Endothelial cell of umbilical vein (primary cell): Measurements from ENCODE around the gene C7orf33. TPM values are rescaled to one million over a fixed set of nuclear protein-coding genes. Genes with fewer than 3 reads are reported as not detected.
"Not testable (repeated sequence)": the region's sequence is repeated elsewhere in the genome, so short reads cannot be mapped to it uniquely, and the experiment has no call there.

Experiments used
- BruUV-seq: library from RNA; stranded (reverse); fragments of 400-500 nt; replicated peaks from 2 replicates; lab custom pipeline; 2021; lab: Mats Ljungman, UMichigan
- CTCF ChIA-PET: fragments of 300-600, 350-600 bp; sonication (Branson Sonifier 250); formaldehyde crosslinking; loops from one replicate; lab custom pipeline; 2021; ENCODE audit warnings: antibody characterized with exemption, inconsistent platforms; lab: Charles Lee
- POLR2A ChIA-PET: fragments of 300-600, 350-600 bp; sonication (Branson Sonifier 250); formaldehyde crosslinking; loops from one replicate; lab custom pipeline; 2021; ENCODE audit warnings: antibody characterized with exemption, inconsistent platforms; lab: Charles Lee
- DNase-seq: peaks from one replicate; pipeline ENCODE4 v3.0.0-alpha.2; 2011; ENCODE audit warnings: low read depth, low spot score
- FAIRE-seq: peaks from 2 replicates; lab custom pipeline; 2011; peaks lifted over from hg19 to GRCh38; lab: Jason Lieb, UNC
- H2AFZ ChIP-seq: 2 replicates; pipeline ENCODE4 v1.6.0; 2012; ENCODE audit warnings: low read depth, low read length, control low read depth, inconsistent platforms
- H3K27ac ChIP-seq: 2 replicates; pipeline ENCODE4 v1.5.1; 2011; ENCODE audit warnings: low read depth, mild to moderate bottlenecking, control low read depth, low read length, moderate library complexity; ENCODE audit not compliant: insufficient read depth
- H3K27me3 ChIP-seq, 2 experiments: 2 replicates each; pipeline versions ENCODE4 v1.6.0 to v1.6.1; 2011; ENCODE audit warnings: low read length in 2 of 2, mixed read lengths in 1 of 2; ENCODE audit not compliant: control insufficient read depth in 2 of 2, insufficient read depth in 2 of 2
- H3K36me3 ChIP-seq, 2 experiments: 2 replicates in 1 of 2; 3 replicates in 1 of 2; pipeline ENCODE4 v1.5.1; 2011; ENCODE audit warnings: low read length in 2 of 2, mild to moderate bottlenecking in 1 of 2, moderate library complexity in 1 of 2; ENCODE audit not compliant: control insufficient read depth in 2 of 2, insufficient read depth in 2 of 2; ENCODE audit errors: extremely low read depth in 1 of 2
- H3K4me1 ChIP-seq: 3 replicates; pipeline ENCODE4 v1.5.1; 2011; ENCODE audit warnings: mild to moderate bottlenecking, low read length; ENCODE audit not compliant: control insufficient read depth, insufficient read depth; ENCODE audit errors: extremely low read depth
- H3K4me2 ChIP-seq: 2 replicates; pipeline ENCODE4 v1.6.1; 2011; ENCODE audit warnings: low read length, control low read depth, mixed read lengths; ENCODE audit not compliant: insufficient read depth
- H3K4me3 ChIP-seq, 3 experiments: fragments of 200-600 bp in 1 of 3; sonication (generic), shearing (Covaris generic) in 1 of 3; replicated peaks in 1 of 3; 2 replicates each; pipeline ENCODE4 v1.5.1; 2011 to 2016; ENCODE audit warnings: control low read depth in 3 of 3, low read length in 3 of 3, mild to moderate bottlenecking in 2 of 3, inconsistent platforms in 1 of 3, low read depth in 1 of 3, moderate library complexity in 1 of 3; ENCODE audit not compliant: insufficient read depth in 1 of 3
- H3K79me2 ChIP-seq: 2 replicates; pipeline ENCODE4 v1.6.0; 2012; ENCODE audit warnings: low read length, inconsistent platforms; ENCODE audit not compliant: control insufficient read depth, insufficient read depth
- H3K9ac ChIP-seq: replicated peaks from 2 replicates; pipeline ENCODE3; 2011; ENCODE audit warnings: low read length, control low read depth; ENCODE audit not compliant: insufficient read depth; ENCODE audit errors: extremely low read depth
- H3K9me1 ChIP-seq: replicated peaks from 3 replicates; pipeline ENCODE4 v1.6.0; 2011; ENCODE audit warnings: mild to moderate bottlenecking, low read length; ENCODE audit not compliant: control insufficient read depth, insufficient read depth; ENCODE audit errors: extremely low read depth
- H3K9me3 ChIP-seq: replicated peaks from 2 replicates; pipeline ENCODE4 v1.5.1; 2012; ENCODE audit warnings: low read length, inconsistent platforms; ENCODE audit not compliant: control insufficient read depth, insufficient read depth
- H4K20me1 ChIP-seq: replicated peaks from 2 replicates; pipeline ENCODE3; 2011; ENCODE audit warnings: mild to moderate bottlenecking, low read length; ENCODE audit not compliant: control insufficient read depth, insufficient read depth; ENCODE audit errors: extremely low read depth
- EZH2 ChIP-seq: IDR thresholded peaks from 2 replicates; pipeline ENCODE4 v1.6.1; 2012; ENCODE audit warnings: borderline replicate concordance, low read depth, mild to moderate bottlenecking, moderate library complexity, low read length, inconsistent platforms; ENCODE audit not compliant: severe bottlenecking
- FOS ChIP-seq: IDR thresholded peaks from 2 replicates; pipeline ENCODE4 v1.6.1; 2011; ENCODE audit warnings: mild to moderate bottlenecking, low read length, moderate library complexity, borderline replicate concordance; ENCODE audit not compliant: insufficient read depth
- GATA2 ChIP-seq: IDR thresholded peaks from 2 replicates; pipeline ENCODE4 v1.7.0; 2011; ENCODE audit warnings: low read depth, mild to moderate bottlenecking, moderate library complexity, mixed read lengths, low read length; ENCODE audit not compliant: insufficient read length, insufficient read depth
- JUN ChIP-seq: IDR thresholded peaks from 2 replicates; pipeline ENCODE4 v1.6.1; 2011; ENCODE audit warnings: borderline replicate concordance, low read depth; ENCODE audit not compliant: insufficient read length, insufficient read depth
- MYC ChIP-seq: IDR thresholded peaks from one replicate; pipeline ENCODE4 v1.6.1; 2011; ENCODE audit warnings: mild to moderate bottlenecking, low read depth, low read length
- POLR2A ChIP-seq: IDR thresholded peaks from 2 replicates; pipeline ENCODE4 v1.6.1; 2012; ENCODE audit warnings: low read depth, mild to moderate bottlenecking, control low read depth, low read length
- POLR2AphosphoS5 ChIP-seq: IDR thresholded peaks from 2 replicates; pipeline ENCODE4 v1.6.1; 2012; ENCODE audit warnings: low read depth, mild to moderate bottlenecking, control low read depth, low read length, moderate library complexity; ENCODE audit not compliant: insufficient read depth
- dilution Hi-C: fragments of 300-500 bp; cut with MboI; formaldehyde crosslinking; loops from one replicate; pipeline ENCODE4 v1.15.0; 2019; ENCODE audit warnings: low sequenced_read_pairs; ENCODE audit not compliant: extremely low pct_ligation_motif_present
- intact Hi-C: fragments of 100-400 bp; cut with micrococcal nuclease; formaldehyde crosslinking; loops from one replicate; pipeline ENCODE4 v1.10.0; 2022
- polyA plus RNA-seq, 4 experiments: library from polyadenylated mRNA; depleted of rRNA in 3 of 4; stranded (reverse) in 3 of 4; unstranded in 1 of 4; fragments of >200 nt; gene quantifications; 2 replicates each; pipeline versions ENCODE4 v1.2.1 to v1.2.3, GENCODE V29; 2011 to 2012; ENCODE audit warnings: missing spikeins in 1 of 4
- total RNA-seq: library from RNA; stranded (reverse); gene quantifications from 2 replicates; pipeline ENCODE4 v1.2.3, GENCODE V29; 2021
- TF ChIP-seq, protein P1 (sequence below), 2 donors: IDR thresholded peaks; 1 replicate in 1 of 2; 2 replicates in 1 of 2; pipeline ENCODE4 v1.5.1; 2011; ENCODE audit warnings: low read length in 2 of 2, mild to moderate bottlenecking in 2 of 2, moderate library complexity in 2 of 2, control low read depth in 1 of 2, inconsistent platforms in 1 of 2, low read depth in 1 of 2; ENCODE audit not compliant: insufficient read depth in 1 of 2; ENCODE audit errors: extremely low read depth in 1 of 2
- TF ChIP-seq, protein P2 (sequence below): IDR thresholded peaks from 2 replicates; pipeline ENCODE4 v1.6.1; 2011; ENCODE audit not compliant: insufficient read depth, insufficient read length

Gene C7orf33
- total and polyA plus RNA-seq, 2 donors (not counting 3 experiments of a cell fraction or from before 2014, with no cell fraction given) = not detected

DNA sequence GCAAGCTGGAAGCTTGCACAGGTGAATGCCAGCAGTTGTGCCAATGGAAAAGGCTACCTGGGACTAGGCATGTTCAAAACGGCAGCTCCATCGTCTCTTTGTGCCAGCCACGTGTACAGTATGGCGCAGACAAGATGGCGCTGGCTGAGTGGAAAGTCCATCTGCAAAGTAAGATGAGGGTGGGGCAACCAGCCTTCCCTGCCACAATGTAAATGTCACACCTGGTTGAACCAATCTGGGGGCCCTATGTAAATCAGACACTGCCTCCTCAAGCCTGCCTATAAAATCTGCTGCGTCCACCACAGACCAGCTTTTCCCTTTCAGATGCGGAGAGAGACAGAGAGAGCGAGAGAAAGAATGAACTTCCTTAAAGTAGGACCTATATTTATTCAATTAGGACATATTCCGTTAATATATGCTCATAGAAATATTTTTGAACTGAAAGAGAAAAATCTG is 18.5 kb upstream of the C7orf33 start:
- no peak overlapping the region for H3K4me3 ChIP-seq
- no peak for TF ChIP-seq JUN
- no peak for TF ChIP-seq POLR2AphosphoS5
- no peak for TF ChIP-seq EZH2
- TF ChIP-seq, protein P1, sequence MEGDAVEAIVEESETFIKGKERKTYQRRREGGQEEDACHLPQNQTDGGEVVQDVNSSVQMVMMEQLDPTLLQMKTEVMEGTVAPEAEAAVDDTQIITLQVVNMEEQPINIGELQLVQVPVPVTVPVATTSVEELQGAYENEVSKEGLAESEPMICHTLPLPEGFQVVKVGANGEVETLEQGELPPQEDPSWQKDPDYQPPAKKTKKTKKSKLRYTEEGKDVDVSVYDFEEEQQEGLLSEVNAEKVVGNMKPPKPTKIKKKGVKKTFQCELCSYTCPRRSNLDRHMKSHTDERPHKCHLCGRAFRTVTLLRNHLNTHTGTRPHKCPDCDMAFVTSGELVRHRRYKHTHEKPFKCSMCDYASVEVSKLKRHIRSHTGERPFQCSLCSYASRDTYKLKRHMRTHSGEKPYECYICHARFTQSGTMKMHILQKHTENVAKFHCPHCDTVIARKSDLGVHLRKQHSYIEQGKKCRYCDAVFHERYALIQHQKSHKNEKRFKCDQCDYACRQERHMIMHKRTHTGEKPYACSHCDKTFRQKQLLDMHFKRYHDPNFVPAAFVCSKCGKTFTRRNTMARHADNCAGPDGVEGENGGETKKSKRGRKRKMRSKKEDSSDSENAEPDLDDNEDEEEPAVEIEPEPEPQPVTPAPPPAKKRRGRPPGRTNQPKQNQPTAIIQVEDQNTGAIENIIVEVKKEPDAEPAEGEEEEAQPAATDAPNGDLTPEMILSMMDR (IDR thresholded peaks at IDR 0.05; ENCODE audit: extremely low read depth in 1 of 2, insufficient read depth in 1 of 2, low read depth in 1 of 2, low read length in 2 of 2) = no peak
- TF ChIP-seq, protein P2, sequence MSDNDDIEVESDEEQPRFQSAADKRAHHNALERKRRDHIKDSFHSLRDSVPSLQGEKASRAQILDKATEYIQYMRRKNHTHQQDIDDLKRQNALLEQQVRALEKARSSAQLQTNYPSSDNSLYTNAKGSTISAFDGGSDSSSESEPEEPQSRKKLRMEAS = no peak
- no peak for TF ChIP-seq MYC
- TF ChIP-seq GATA2 = no peak
- no peak for TF ChIP-seq FOS
- no peak for TF ChIP-seq POLR2A
- H3K9ac ChIP-seq = no peak overlapping the region
- no peaks in the 10 kb centered on the region for H3K9me3 ChIP-seq
- H3K27ac ChIP-seq = no peak overlapping the region
- H3K36me3 ChIP-seq = no peaks in the 10 kb centered on the region
- H2AFZ ChIP-seq = no peak overlapping the region
- H3K79me2 ChIP-seq = no peaks in the 10 kb centered on the region
- intact Hi-C loops (loop anchor here (10.0 kb wide), 3 partner anchors 203 to 523 kb away; partner anchors contain the start of genes EZH2 and ZNF786), dilution Hi-C loops (no loop called here)
- DNase-seq = no peak
- H3K9me1 ChIP-seq = no peaks in the 10 kb centered on the region
- ChIA-PET CTCF (no interaction called here), POLR2A (no interaction called here)
- BruUV-seq = no TSS peak
- no peaks in the 10 kb centered on the region for H3K27me3 ChIP-seq
- no peak overlapping the region for H3K4me2 ChIP-seq
- FAIRE-seq = no peak
- no peaks in the 10 kb centered on the region for H3K4me1 ChIP-seq
- no peaks in the 10 kb centered on the region for H4K20me1 ChIP-seq

DNA sequence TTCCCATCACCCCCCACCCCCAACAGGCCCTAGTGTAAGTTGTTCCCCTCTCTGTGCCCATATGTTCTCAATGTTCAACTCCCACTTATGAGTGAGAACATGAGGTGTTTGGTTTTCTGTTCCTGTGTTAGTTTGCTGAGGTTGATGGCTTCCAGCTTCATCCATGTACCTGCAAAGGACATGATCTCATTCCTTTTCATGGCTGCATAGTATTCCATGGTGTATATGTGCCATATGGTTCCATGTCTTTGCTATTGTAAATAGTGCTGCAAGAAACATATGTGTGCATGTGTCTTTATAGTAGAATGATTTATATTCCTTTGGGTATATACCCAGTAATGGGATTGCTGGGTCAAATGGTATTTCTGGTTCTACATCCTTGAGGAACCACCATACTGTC is 17.0 kb upstream of the C7orf33 start:
- H3K4me2 ChIP-seq, H3K4me3 ChIP-seq, H3K9ac ChIP-seq, H3K36me3 ChIP-seq, H3K27me3 ChIP-seq, H3K9me3 ChIP-seq, BruUV-seq, H3K9me1 ChIP-seq, DNase-seq, H4K20me1 ChIP-seq, POLR2A ChIA-PET, dilution Hi-C loops, H3K27ac ChIP-seq, H3K4me1 ChIP-seq, H2AFZ ChIP-seq, H3K79me2 ChIP-seq, FAIRE-seq: not testable (repeated sequence)
- intact Hi-C loops = loop anchor here (10.0 kb wide), 3 partner anchors 201 to 521 kb away; partner anchors contain the start of genes EZH2 and ZNF786
- CTCF ChIA-PET = interaction anchor here (1.6 to 2.9 kb wide), 2 partner anchors 367 to 390 kb away, joined by 4 to 35 read pairs; no protein-coding TSS in a partner anchor
